Activated B cell treated with CpG ODN at 0.5 μM for 24 hours (primary cell): ENCODE data around the gene SLC44A1. TPM values are rescaled to one million over a fixed set of nuclear protein-coding genes. Genes with fewer than 3 reads are reported as not detected.

Experiments used
- ATAC-seq: fragments of 200-7000 bp; cut with Tn5 transposase; one replicate; pipeline ENCODE4 v1.10.0; 2021; ENCODE audit warnings: low read depth, mild to moderate bottlenecking, moderate library complexity
- CTCF ChIA-PET: fragments of 350-600 bp; sonication (Branson Sonifier 250); formaldehyde crosslinking; loops from one replicate; lab custom pipeline; 2021; ENCODE audit warnings: antibody characterized with exemption; lab: Charles Lee
- POLR2A ChIA-PET: fragments of 350-600 bp; sonication (Branson Sonifier 250); formaldehyde crosslinking; loops from one replicate; lab custom pipeline; 2021; ENCODE audit warnings: antibody characterized with exemption; lab: Charles Lee
- DNase-seq: peaks from one replicate; pipeline ENCODE4 v3.0.0; 2022
- H3K27ac Mint-ChIP-seq: one replicate; pipeline ENCODE4 v1.8.0; 2020; ENCODE audit warnings: mixed read lengths
- H3K27me3 Mint-ChIP-seq: one replicate; pipeline ENCODE4 v1.8.0; 2021; ENCODE audit warnings: mixed read lengths
- H3K36me3 Mint-ChIP-seq: one replicate; pipeline ENCODE4 v1.8.0; 2021; ENCODE audit warnings: low read depth, mixed read lengths
- H3K4me1 Mint-ChIP-seq: one replicate; pipeline ENCODE4 v1.8.0; 2021; ENCODE audit warnings: mixed read lengths
- H3K4me3 Mint-ChIP-seq: one replicate; pipeline ENCODE4 v1.8.0; 2020; ENCODE audit warnings: mild to moderate bottlenecking, mixed read lengths
- H3K9me3 Mint-ChIP-seq: one replicate; pipeline ENCODE4 v1.8.0; 2020; ENCODE audit warnings: mixed read lengths
- intact Hi-C: fragments of 100-400 bp; cut with micrococcal nuclease; formaldehyde crosslinking; loops from one replicate; pipeline ENCODE4 v1.15.1; 2024
- total RNA-seq: library from RNA; stranded (reverse); gene quantifications from 2 replicates; pipeline ENCODE4 v1.2.3, GENCODE V29; 2022
- TF ChIP-seq, protein P1 (sequence below): fragments of 200-600 bp; IDR thresholded peaks from one replicate; pipeline ENCODE4 v1.8.0; 2022; ENCODE audit warnings: antibody characterized with exemption, mild to moderate bottlenecking

Gene SLC44A1
- total RNA-seq, 1 donor from 2014 or later: 10.1 TPM

DNA sequence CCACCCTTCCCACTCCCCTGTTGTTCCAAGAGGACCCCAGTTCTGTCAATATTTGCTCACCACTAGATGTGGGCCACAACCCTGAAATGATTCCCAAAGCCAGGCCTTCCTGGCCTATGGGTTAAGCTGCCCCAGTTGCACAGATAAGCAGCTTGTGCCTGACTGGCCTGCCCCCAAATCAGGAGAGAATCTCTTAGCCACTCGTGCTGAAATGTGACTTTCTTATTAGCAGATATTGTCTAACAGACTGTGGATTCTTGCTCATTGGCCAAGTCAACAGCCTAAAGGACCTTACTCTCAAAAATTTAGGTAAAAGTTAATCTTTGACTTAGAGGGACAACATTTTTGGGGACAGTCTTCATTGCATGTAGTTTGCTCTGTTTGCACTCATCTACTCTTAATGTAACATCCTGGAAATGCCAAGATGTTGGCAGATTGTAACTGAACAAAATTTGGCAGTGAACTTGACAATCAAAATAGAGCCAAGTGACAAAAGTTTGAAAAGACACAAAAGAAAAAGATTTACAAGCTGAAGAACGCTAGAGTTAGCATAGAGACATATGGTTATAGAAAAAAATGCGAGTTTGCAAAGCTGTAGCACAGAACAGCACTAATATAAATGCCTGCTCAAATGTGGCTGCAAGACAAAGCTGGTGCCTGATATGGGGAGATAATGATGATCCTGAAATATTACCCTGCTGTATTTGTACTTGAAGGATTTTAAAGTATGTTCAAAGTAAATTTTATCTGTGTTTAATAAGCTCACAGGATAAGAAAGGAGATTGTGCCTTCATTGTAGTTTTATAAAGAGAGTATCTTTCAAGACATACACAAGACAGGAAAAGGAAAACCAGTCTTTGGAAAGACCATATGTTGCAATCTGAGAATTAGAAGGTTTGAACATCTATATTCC, 174.4 kb downstream of the SLC44A1 start:
- no peaks in the 10 kb centered on the region for H3K36me3 Mint-ChIP-seq
- no peak overlapping the region for H3K4me3 Mint-ChIP-seq
- TF ChIP-seq, protein P1, sequence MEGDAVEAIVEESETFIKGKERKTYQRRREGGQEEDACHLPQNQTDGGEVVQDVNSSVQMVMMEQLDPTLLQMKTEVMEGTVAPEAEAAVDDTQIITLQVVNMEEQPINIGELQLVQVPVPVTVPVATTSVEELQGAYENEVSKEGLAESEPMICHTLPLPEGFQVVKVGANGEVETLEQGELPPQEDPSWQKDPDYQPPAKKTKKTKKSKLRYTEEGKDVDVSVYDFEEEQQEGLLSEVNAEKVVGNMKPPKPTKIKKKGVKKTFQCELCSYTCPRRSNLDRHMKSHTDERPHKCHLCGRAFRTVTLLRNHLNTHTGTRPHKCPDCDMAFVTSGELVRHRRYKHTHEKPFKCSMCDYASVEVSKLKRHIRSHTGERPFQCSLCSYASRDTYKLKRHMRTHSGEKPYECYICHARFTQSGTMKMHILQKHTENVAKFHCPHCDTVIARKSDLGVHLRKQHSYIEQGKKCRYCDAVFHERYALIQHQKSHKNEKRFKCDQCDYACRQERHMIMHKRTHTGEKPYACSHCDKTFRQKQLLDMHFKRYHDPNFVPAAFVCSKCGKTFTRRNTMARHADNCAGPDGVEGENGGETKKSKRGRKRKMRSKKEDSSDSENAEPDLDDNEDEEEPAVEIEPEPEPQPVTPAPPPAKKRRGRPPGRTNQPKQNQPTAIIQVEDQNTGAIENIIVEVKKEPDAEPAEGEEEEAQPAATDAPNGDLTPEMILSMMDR: no peak
- ATAC-seq (no peak), DNase-seq (no peak)
- no peaks in the 10 kb centered on the region for H3K27me3 Mint-ChIP-seq
- CTCF ChIA-PET: interaction anchor here (0.7 to 3.0 kb wide), 4 partner anchors 13 to 630 kb away, joined by 3 to 10 read pairs (median 4); no protein-coding TSS in a partner anchor
- H3K27ac Mint-ChIP-seq: no peak overlapping the region
- peaks cover 4% of the 10 kb centered on the region for H3K4me1 Mint-ChIP-seq
- POLR2A ChIA-PET: no interaction called here
- intact Hi-C loops: loop anchor here (10.0 kb wide), 2 partner anchors 174 to 454 kb away; partner anchors contain the start of gene SLC44A1
- H3K9me3 Mint-ChIP-seq: no peaks in the 10 kb centered on the region

- no peak for ATAC-seq
- no peaks in the 10 kb centered on the region for H3K27me3 Mint-ChIP-seq
- CTCF ChIA-PET: interaction anchor here (1.8 to 3.0 kb wide), 2 partner anchors 11 to 557 kb away, joined by 5 to 10 read pairs; no protein-coding TSS in a partner anchor
Observed at GRCh38 chr9:105419816-105420597, 175.6 kb downstream of the SLC44A1 start.

DNA sequence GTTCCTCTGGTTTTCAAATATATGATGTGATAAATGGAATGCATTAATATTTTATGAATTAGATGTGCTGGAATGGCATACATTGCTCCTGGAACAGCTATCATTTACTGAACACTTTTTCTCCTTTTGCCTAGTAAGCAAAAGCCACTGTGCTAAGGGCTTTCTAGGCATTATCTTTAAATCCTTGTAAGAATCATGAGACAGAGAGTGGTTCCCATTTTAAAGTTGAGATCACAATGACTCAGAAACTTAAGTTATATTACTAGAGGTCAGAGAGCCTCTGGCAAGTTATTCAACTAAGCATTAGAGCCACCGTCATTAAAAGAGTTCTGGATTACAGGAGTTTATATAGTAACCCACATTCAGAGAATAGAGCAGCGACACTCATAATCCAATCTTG, 176.7 kb downstream of the SLC44A1 start:
- Mint-ChIP-seq H3K9me3 (no peaks in the 10 kb centered on the region), H3K27ac (no peak overlapping the region), H3K4me3 (no peak overlapping the region), H3K27me3 (no peaks in the 10 kb centered on the region), H3K36me3 (no peaks in the 10 kb centered on the region), H3K4me1 (no peaks in the 10 kb centered on the region)
- TF ChIP-seq, protein P1: no peak
- ATAC-seq (no peak), DNase-seq (no peak)
- ChIA-PET CTCF (no interaction called here), POLR2A (no interaction called here)
- intact Hi-C loops: no loop called here

More at GRCh38 chr9:105419816-105420597, 175.6 kb downstream of the SLC44A1 start:
- intact Hi-C loops: loop anchor here (10.0 kb wide), 2 partner anchors 175 to 455 kb away; partner anchors contain the start of gene SLC44A1
- Mint-ChIP-seq H3K27ac (no peak overlapping the region), H3K4me3 (no peak overlapping the region), H3K4me1 (peaks cover 4% of the 10 kb centered on the region), H3K36me3 (no peaks in the 10 kb centered on the region), H3K9me3 (no peaks in the 10 kb centered on the region)
- no peak for DNase-seq
- POLR2A ChIA-PET: no interaction called here
- TF ChIP-seq, protein P1: no peak

DNA sequence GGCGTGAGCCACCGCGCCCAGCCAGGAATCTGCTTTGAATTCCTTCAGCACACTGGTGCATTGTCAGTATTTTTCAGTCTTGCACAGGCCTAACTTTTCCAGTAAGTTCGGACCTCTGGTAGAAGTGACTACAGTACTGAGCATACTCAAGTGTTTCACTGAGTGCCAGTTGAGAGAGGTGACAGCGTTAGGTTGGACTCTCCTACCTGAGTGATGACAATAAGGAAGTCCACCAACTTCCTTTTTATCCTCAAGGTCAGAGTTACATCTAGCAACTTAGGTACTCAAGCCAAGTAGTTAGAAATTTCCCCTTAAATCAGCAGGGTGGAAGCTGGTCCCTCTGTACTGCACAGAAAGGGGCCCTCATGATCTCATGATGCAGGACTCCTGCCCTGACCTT, 177.4 kb downstream of the SLC44A1 start:
- ChIA-PET CTCF (no interaction called here), POLR2A (no interaction called here)
- TF ChIP-seq, protein P1: no peak
- H3K27ac Mint-ChIP-seq: no peak overlapping the region
- intact Hi-C loops: no loop called here
- no peak overlapping the region for H3K4me3 Mint-ChIP-seq
- H3K4me1 Mint-ChIP-seq: no peaks in the 10 kb centered on the region
- no peaks in the 10 kb centered on the region for H3K9me3 Mint-ChIP-seq
- no peaks in the 10 kb centered on the region for H3K27me3 Mint-ChIP-seq
- no peak for DNase-seq
- ATAC-seq: no peak
- H3K36me3 Mint-ChIP-seq: no peaks in the 10 kb centered on the region
